NCI-H1436 (cell line): ENCODE results near the gene EDAR.

Source experiments
- DNase-seq: peaks from one replicate; lab custom pipeline; 2025; lab: John Stamatoyannopoulos, UW

The EDAR gene

GRCh38 chr2:108853421-108853820 lies 135.6 kb downstream of the EDAR start:
- DNase-seq, result no peak

- no peak for DNase-seq
Observed at GRCh38 chr2:108852375-108852774, 136.6 kb downstream of the EDAR start.

DNA sequence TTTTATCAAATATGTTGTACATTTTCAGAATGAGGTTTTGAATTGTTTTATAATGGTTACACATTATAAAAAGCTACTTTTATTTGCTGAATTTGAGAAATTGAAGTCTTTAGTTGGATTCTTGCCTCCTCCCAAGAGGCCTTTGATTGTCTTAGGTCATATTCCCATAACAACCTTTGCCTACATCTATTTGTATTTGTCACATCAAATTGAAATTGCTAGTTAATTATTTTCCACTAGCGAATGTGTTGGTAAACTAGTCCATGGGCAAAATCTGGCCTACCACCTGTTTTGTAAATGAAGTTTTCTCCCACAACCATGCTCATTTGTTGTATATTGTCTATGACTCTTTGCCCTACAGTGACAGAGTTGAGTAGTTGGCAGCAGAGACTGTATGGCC lies 142.0 kb downstream of the EDAR start:
- no peak for DNase-seq

GRCh38 chr2:108845923-108846322 lies 143.1 kb downstream of the EDAR start:
- no peak for DNase-seq
